Measurements from ENCODE around the gene HES6. TPM values are rescaled to one million over a fixed set of nuclear protein-coding genes. Genes with fewer than 3 reads are reported as not detected.

The HES6 gene
- total RNA-seq, 2 experiments from 2014 or later: 3.1 to 4.0 TPM

DNA sequence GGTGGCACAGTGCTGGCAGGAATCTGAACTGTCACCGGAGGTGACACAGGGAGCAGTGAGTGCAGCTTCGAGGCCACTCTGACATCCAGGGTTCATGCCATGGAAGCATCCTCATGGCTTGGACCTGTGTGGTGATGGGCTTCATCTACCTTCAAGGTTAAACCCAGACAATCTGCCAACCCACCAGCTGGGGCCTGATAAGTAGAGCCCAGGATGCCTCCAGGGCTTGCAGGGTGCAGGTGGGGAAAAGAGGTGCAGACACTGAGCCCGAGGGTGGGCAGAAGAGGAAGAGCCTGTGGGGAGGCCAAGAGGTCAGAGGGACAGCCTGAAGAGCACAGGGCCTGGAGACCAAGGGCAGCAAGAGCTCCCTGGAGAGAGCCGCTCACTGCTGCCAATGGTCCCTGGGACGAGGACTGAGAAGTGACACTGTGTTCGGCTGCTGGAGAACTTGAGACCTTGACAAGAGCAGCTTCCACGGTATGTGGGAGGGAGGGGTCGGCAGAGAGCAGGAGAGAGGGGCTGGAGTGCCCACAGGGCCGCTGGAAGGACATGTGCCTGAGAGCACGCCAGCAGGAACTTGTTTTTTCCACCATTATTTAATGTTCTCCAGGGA lies 8.1 kb upstream of the HES6 start:
- intact Hi-C loops (cut with micrococcal nuclease): no loop called here
- no peak overlapping the region for H3K27ac Mint-ChIP-seq

DNA sequence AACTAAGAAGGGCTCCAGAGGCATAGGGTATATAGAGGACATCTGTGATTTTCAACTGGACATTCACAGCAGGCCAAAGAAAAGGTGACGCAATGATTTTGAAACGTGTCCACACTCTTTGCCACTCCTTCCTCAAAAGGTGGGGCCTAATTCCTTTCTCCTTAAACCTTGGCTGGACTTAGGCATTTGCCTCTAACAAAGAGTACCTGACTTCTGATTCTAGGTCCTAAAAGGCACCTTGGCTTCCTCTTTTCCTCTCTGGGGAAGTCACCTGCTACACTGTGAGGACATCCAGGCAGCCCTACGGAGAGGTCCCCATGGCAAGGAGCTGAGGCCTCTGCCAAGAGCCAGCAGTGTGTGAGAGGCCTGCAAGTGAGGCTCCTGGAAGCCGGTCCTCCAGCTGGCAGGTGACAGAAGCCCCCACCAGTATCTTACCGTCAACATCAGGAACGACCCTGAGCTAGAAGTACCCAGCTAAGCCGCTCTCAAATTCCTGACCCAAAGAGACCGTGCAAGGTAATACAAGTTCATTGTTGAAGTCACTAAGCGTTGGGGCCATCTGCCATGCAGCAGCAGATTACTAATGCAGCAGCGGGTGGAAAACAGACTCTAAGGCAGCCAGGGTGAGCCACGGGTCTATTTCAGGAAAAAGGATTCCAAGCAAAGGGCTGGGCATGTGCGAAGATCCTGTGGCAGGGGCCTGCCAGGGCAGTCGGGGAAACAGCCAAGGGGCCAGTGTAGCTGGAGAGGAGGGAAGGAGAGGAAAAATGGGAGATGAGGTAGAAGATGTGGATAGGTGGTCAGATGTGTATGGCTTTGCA lies 7.4 kb upstream of the HES6 start:
- H3K27ac Mint-ChIP-seq: no peak overlapping the region
- intact Hi-C loops (cut with micrococcal nuclease): no loop called here
- CTCF ChIA-PET: no interaction called here
- no peaks in the 10 kb centered on the region for H3K9me3 Mint-ChIP-seq
- no peak for DNase-seq
- peaks cover 21% of the 10 kb centered on the region for H3K36me3 Mint-ChIP-seq (ENCODE audit: low read depth)
- H3K4me1 Mint-ChIP-seq (ENCODE audit: low read depth): no peaks in the 10 kb centered on the region
- H3K27me3 Mint-ChIP-seq (ENCODE audit: low read depth): no peaks in the 10 kb centered on the region
- no peak overlapping the region for H3K4me3 Mint-ChIP-seq

More for the DNA sequence above, 8.1 kb upstream of the HES6 start:
- no peaks in the 10 kb centered on the region for H3K27me3 Mint-ChIP-seq (ENCODE audit: low read depth)
- no peaks in the 10 kb centered on the region for H3K9me3 Mint-ChIP-seq
- CTCF ChIA-PET: no interaction called here
- H3K4me3 Mint-ChIP-seq: no peak overlapping the region
- no peak for DNase-seq
- H3K36me3 Mint-ChIP-seq (ENCODE audit: low read depth): peaks cover 21% of the 10 kb centered on the region
- no peaks in the 10 kb centered on the region for H3K4me1 Mint-ChIP-seq (ENCODE audit: low read depth)

DNA sequence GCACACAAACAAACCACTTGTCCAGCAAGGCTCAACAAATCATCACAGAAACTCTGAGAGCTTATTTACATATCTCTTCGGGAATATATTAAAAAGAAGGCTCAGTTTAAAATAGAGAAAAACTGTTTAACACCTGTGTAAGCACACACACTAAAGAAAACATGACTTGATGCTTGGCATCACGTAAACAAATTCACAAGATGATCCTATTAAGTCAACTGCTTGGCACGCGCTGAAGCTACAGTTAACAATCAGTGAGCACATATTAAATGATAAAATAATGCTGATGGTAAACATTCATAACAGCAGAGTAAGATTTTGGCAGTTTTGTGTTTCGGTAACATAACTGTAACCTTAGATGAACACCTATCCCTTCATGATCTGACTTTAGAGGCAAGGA lies 4.3 kb upstream of the HES6 start:
- H3K4me3 Mint-ChIP-seq: no peak overlapping the region
- H3K27me3 Mint-ChIP-seq (ENCODE audit: low read depth): peaks cover 2% of the 10 kb centered on the region
- intact Hi-C loops (cut with micrococcal nuclease): loop anchor here (5.0 kb wide), 1 partner anchor 82 kb away; no protein-coding TSS in a partner anchor
- no peaks in the 10 kb centered on the region for H3K9me3 Mint-ChIP-seq
- CTCF ChIA-PET: no interaction called here
- no peak overlapping the region for H3K27ac Mint-ChIP-seq
- no peak for DNase-seq
- peaks cover 18% of the 10 kb centered on the region for H3K36me3 Mint-ChIP-seq (ENCODE audit: low read depth)
- peaks cover 2% of the 10 kb centered on the region for H3K4me1 Mint-ChIP-seq (ENCODE audit: low read depth)

DNA sequence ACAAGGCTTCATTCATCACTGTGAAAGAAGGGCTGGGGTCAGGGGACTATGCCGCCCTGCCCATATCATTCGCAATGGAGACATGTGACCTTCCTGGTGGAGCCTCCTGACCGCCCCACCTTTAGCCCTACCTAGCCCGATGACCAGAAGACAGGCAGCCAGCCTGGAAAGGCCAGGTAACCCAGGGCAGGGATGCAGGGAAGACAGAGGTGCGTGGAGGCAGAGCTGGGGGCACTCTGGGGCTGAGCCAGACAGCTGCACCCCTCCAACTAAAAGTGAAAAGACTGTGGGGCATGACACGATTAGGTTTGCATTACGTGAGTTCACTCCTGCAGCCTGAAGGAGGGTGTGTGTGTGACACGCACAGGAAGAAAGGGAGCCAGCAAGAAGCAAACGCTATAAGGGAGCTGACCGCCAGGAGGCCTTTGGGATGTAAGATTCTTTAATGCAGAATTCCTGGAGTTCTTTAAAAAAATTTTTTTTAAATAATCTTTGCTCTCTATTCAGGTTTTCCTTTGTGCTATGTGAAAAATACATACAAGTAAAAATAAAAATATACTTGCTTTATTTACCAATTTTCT lies 3.7 kb upstream of the HES6 start:
- H3K4me3 Mint-ChIP-seq: no peak overlapping the region
- H3K36me3 Mint-ChIP-seq (ENCODE audit: low read depth): peaks cover 18% of the 10 kb centered on the region
- no peak for DNase-seq
- H3K4me1 Mint-ChIP-seq (ENCODE audit: low read depth): peaks cover 2% of the 10 kb centered on the region
- no peak overlapping the region for H3K27ac Mint-ChIP-seq
- CTCF ChIA-PET: no interaction called here
- intact Hi-C loops (cut with micrococcal nuclease): loop anchor here (5.0 kb wide), 1 partner anchor 81 kb away; no protein-coding TSS in a partner anchor
- H3K27me3 Mint-ChIP-seq (ENCODE audit: low read depth): peaks cover 2% of the 10 kb centered on the region
- H3K9me3 Mint-ChIP-seq: no peaks in the 10 kb centered on the region

DNA sequence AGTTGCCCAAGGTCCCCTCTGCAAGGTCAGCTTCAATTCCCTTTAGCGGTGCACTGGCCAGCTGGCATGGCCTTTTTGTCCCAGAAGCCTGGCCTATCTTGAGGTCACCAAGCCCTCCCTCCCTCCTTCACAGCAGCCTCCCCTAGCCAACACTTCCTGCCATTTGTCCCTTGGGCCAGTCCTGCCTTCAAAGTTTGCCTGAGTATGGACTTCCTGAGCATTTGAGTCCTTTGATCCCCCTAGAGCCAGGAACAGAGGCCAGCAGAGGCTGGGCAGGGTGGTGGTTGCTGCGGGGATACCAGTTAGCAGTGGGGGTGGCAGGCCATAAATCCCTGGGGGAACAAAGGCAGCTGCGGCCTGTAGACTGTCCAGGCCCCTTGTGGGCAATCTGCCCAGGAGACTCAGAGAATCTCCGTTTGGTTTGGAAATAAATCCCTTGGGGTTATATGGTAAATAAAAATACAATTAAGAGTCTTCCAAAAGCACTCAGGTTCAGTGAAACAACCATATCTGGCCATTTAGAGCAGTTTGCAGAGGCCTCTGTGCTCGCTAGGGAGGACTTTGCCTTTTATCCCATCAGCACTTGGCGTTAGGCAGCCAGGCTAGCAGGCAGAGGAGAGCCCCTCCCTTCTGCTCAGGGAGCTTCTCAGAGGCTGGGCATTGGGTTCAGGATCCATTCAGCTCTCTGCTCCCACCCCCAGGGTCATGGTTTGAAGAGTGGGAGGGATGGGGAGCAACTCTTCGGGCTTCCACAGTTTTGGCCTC lies 3.1 kb upstream of the HES6 start:
- Mint-ChIP-seq H3K9me3 (no peaks in the 10 kb centered on the region), H3K27ac (no peak overlapping the region), H3K4me3 (no peak overlapping the region), H3K36me3 (ENCODE audit: low read depth) (peaks cover 14% of the 10 kb centered on the region), H3K27me3 (ENCODE audit: low read depth) (peaks cover 8% of the 10 kb centered on the region), H3K4me1 (ENCODE audit: low read depth) (peaks cover 4% of the 10 kb centered on the region)
- DNase-seq: no peak
- intact Hi-C loops (cut with micrococcal nuclease): loop anchor here (5.0 kb wide), 1 partner anchor 81 kb away; no protein-coding TSS in a partner anchor
- CTCF ChIA-PET: interaction anchor here (0.6 kb wide), 1 partner anchor 20 kb away, joined by 3 read pairs; no protein-coding TSS in a partner anchor

DNA sequence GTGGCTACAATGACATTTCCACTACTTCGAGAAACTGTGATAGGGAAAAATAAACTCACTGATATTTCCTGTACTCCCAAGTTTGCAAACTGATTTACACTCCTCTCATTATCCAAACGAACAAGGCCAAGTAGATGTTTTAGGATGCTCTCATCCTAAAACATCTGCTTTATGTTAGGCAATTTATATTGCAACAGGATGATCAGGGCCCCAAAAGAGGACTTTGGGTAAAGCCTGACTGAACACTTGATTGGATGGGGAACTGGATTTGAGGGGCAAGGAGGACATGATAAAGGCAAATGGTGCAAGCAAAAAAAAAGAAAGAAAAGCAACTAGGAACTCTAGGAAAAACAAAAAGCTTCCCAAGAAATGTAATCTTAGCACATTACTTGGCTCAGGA lies 2.1 kb upstream of the HES6 start:
- H3K9me3 Mint-ChIP-seq: no peaks in the 10 kb centered on the region
- H3K36me3 Mint-ChIP-seq (ENCODE audit: low read depth): peaks cover 12% of the 10 kb centered on the region
- H3K27me3 Mint-ChIP-seq (ENCODE audit: low read depth): peaks cover 14% of the 10 kb centered on the region
- CTCF ChIA-PET: interaction anchor here (0.6 kb wide), 1 partner anchor 21 kb away, joined by 3 read pairs; no protein-coding TSS in a partner anchor
- no peak for DNase-seq
- intact Hi-C loops (cut with micrococcal nuclease): loop anchor here (2.0 to 5.0 kb wide), 3 partner anchors 47 to 273 kb away; partner anchors contain the start of gene PER2
- peaks cover 4% of the 10 kb centered on the region for H3K4me1 Mint-ChIP-seq (ENCODE audit: low read depth)
- H3K27ac Mint-ChIP-seq: no peak overlapping the region
- no peak overlapping the region for H3K4me3 Mint-ChIP-seq

DNA sequence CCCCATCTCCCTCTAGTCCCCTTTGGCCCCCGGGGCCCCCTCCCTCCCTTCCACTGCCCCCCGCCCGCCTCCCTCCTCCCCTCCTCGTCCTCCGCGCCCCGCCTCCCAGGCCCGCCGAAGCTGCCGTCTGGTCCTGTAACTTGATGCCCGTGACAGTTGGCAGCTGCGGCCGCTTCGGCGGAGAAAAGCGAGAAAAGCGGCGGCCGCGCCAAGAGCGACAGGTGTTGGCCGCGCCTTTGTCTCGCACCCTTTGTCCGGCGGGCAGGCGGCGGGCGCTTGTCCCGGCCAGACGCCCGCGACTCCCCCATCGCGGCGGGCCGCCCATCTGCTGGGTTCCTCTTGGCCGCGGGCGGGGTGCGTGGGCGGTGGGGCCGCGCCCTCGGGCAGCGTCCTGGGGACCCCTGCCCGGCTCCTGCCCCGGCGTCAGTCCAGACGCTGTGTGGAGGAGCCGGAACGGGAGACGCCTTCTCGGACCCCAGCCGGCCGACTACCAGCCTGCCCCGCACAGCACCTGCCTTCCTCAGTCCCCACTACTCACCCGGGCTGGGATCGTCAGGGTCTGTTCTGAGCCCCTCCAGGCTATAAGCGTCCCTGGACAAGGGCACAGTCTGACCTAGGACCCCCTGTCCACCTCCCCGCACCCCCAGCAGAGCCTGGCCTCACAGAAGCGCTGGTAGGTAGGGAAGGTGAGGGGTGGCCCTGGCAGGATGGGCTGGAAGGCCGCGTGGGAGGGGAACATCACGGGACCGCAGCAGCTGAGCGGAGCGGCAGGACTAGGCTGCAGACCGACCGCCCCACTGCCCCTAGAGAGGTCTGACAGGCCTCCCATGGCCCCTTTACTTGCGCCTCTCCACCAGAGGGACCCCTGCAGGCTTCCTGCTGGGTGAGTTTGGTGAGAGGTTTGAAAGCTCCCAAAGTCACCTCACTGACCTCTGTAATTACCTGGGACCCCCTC lies 1.2 kb upstream of the HES6 start:
- Mint-ChIP-seq H3K4me3 (peak overlapping the region; percentile 4), H3K27me3 (ENCODE audit: low read depth) (peaks cover 14% of the 10 kb centered on the region), H3K27ac (no peak overlapping the region), H3K9me3 (no peaks in the 10 kb centered on the region), H3K36me3 (ENCODE audit: low read depth) (peaks cover 8% of the 10 kb centered on the region), H3K4me1 (ENCODE audit: low read depth) (peaks cover 4% of the 10 kb centered on the region)
- no peak for DNase-seq
- intact Hi-C loops (cut with micrococcal nuclease): loop anchor here (1.0 to 5.0 kb wide), 4 partner anchors 10 to 272 kb away; partner anchors contain the start of gene PER2
- CTCF ChIA-PET: interaction anchor here (1.6 kb wide), 1 partner anchor 273 kb away, joined by 3 read pairs; no protein-coding TSS in a partner anchor

DNA sequence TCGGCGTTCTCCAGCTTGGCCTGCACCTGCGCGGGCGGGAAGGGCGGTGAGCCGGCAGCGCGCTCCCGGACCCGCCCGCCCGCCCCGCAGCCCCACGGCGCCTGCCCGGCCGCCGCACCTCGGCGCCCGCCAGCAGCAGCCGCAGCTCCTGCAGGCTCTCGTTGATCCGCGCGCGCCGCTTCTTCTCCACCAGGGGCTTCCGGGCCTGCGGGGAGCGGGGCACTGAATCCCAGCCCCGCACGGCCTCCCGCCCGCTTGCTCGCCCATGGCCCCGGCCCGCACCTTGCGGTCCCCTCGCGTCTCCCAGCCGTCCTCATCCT lies 335 bp downstream of the HES6 start:
- DNase-seq: peak; percentile 25
- peaks cover 6% of the 10 kb centered on the region for H3K4me1 Mint-ChIP-seq (ENCODE audit: low read depth)

DNA sequence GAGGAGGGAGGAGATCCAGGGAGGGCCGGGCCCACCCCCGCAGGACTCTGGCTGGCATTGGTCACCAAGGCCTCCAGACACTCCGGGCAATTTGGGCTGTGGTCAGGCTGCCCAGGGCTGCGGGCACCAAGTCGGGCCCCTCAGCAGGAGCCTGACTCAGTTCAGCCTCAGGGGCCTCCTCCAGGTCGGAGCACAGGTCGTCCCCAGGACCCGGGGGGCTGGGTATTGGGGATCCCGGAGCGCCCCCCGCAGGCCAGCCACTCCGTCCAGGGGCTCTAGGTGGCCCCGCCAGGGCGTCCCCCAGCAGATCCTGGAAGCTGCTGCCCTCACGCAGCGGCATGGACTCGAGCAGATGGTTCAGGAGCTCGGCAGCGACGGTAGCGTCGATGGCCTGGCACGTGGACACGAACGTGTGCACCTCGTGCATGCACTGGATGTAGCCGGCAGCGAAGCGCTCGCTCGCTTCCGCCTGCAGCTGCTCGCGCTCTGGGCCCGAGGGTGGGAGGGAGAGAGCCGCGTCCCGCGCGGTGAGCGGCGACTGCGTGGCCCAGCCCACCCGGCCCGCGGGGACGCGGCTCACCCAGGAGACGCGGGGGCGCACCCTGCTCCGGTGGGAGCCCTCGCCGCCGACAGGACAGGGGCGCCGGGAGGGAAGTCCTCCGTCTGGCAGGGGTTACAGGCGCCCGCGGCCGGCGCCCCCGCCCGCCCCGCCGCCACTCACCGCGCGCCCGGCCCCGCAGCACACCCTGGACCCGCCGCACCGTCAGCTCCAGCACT lies 884 bp downstream of the HES6 start:
- DNase-seq: peak; percentile 36
- Mint-ChIP-seq H3K4me3 (peak overlapping the region; percentile 51), H3K27ac (no peak overlapping the region), H3K27me3 (ENCODE audit: low read depth) (peaks cover 25% of the 10 kb centered on the region), H3K9me3 (no peaks in the 10 kb centered on the region), H3K4me1 (ENCODE audit: low read depth) (peaks cover 6% of the 10 kb centered on the region), H3K36me3 (ENCODE audit: low read depth) (no peaks in the 10 kb centered on the region)
- CTCF ChIA-PET: interaction anchor here (1.6 kb wide), 1 partner anchor 271 kb away, joined by 3 read pairs; no protein-coding TSS in a partner anchor
- intact Hi-C loops (cut with micrococcal nuclease): no loop called here

More for the DNA sequence above, 335 bp downstream of the HES6 start:
- H3K27ac Mint-ChIP-seq: no peak overlapping the region
- no peaks in the 10 kb centered on the region for H3K9me3 Mint-ChIP-seq
- H3K4me3 Mint-ChIP-seq: no peak overlapping the region
- intact Hi-C loops (cut with micrococcal nuclease): no loop called here
- no peaks in the 10 kb centered on the region for H3K36me3 Mint-ChIP-seq (ENCODE audit: low read depth)
- peaks cover 25% of the 10 kb centered on the region for H3K27me3 Mint-ChIP-seq (ENCODE audit: low read depth)
- CTCF ChIA-PET: interaction anchor here (1.6 kb wide), 1 partner anchor 271 kb away, joined by 3 read pairs; no protein-coding TSS in a partner anchor

DNA sequence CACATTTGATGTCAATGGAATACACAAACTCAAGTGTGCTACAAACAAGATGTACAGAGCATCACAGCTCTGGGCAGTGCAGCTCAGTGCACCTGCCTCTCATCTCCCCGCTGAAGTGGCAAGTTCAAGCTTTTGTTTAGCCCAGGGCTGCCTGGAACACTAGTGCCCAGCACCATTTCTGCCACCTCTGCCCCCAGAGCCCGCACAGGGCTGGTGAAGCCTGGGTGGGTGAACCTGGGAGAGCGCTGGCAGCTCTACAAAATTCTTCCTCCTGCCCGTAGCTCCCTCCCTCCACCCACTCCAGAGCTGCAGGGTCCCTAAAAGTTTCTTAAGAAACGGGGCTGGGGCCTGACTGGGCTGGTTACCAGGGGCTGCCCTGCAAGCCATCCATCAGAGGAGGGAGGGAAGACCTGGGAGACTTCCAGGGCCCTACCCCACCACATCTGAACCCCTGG lies 1.5 kb downstream of the HES6 start:
- DNase-seq: no peak
- CTCF ChIA-PET: no interaction called here
- no peak overlapping the region for H3K27ac Mint-ChIP-seq
- intact Hi-C loops (cut with micrococcal nuclease): no loop called here
- H3K4me3 Mint-ChIP-seq: peak overlapping the region; percentile 50
- H3K36me3 Mint-ChIP-seq (ENCODE audit: low read depth): no peaks in the 10 kb centered on the region
- H3K4me1 Mint-ChIP-seq (ENCODE audit: low read depth): peaks cover 6% of the 10 kb centered on the region
- peaks cover 25% of the 10 kb centered on the region for H3K27me3 Mint-ChIP-seq (ENCODE audit: low read depth)
- H3K9me3 Mint-ChIP-seq: no peaks in the 10 kb centered on the region

All from activated naive CD4-positive, alpha-beta T cell treated with anti-CD3 and anti-CD28 coated beads for 36 hours (primary cell).